GM19193 (cell line): ENCODE results near the gene DIDO1.

Source experiments
- POLR2A ChIP-seq: IDR thresholded peaks from 4 replicates; pipeline ENCODE4 v1.6.1; 2011; ENCODE audit not compliant: insufficient read depth, insufficient read length; ENCODE audit errors: extremely low read depth

The DIDO1 gene

DNA sequence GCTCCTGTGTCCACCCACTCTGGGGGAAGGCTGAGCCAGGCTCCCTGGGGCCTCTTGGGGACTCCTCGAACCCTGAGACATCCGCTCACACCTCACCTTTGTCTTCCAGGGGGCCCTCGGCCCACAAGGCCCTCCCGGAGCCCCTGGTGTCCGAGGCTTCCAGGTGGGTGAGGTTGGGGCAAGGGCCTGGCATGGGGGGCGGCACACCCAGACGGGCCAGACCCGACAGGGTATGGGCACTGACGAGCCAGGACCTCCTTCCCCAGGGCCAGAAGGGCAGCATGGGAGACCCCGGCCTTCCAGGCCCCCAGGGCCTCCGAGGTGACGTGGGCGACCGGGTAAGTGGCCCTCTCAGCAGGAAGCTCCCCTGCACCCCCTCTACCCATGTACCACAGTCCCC is 96.1 kb downstream of the DIDO1 start:
- no peak for TF ChIP-seq POLR2A

DNA sequence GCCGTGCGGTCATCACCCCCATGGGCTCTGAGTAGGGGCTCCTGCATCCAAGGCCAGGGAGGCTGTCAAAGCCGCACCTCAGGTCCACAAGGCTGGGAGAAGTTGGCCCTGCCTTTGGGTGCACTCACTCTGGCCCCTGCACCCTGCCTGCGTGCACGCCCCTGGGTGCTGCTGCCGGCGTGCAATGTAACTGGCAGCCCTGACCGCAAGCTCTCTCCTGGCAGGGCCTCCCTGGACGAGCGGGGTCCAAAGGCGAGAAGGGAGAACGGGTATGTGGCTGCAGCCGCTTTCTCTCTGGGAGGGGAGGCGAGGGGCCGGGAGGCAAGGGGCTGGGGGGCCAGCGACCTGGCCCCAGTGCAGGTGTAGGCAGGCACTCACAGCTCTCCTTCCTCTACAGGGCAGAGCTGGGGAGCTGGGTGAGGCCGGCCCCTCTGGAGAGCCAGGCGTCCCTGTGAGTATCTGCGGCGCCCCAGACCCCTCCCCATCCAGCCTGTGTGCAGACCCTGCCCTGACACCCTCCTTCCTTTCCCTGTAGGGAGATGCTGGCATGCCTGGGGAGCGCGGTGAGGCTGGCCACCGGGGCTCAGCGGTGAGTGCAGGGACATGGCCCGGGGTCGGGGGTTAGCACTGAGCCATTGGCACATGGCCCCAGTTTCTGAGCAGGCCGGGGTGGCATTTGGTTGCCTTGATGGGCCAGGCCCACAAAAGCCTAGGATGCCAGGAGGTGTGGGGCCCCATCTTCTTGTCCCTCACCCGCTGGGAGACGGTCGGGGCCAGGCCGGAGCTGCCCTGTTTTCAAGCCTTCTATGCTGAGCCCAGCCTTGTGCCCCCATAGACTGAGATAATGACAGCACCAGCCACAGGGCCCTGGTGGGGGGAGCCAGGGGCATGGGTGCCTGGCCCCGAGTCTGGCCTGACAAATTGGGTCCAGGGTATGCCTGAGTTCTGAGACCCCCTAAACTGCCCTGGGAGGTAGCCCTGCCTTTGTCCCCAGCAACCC is 96.8 kb downstream of the DIDO1 start:
- TF ChIP-seq POLR2A: no peak

GRCh38 chr20:62828511-62829230 is 97.6 kb downstream of the DIDO1 start:
- TF ChIP-seq POLR2A: no peak

GRCh38 chr20:62828051-62828450 is 98.3 kb downstream of the DIDO1 start:
- no peak for TF ChIP-seq POLR2A
